Osteoblast (primary cell): ENCODE data around the gene LRP1B. TPM values are rescaled to one million over a fixed set of nuclear protein-coding genes. Genes with fewer than 3 reads are reported as not detected.
"Not testable (repeated sequence)": the region's sequence is repeated elsewhere in the genome, so short reads cannot be mapped to it uniquely, and the experiment has no call there.

Source experiments
- DNase-seq: peaks from one replicate; pipeline ENCODE4 v3.0.0; 2011; ENCODE audit warnings: low spot score, mixed read lengths; ENCODE audit not compliant: insufficient read length; ENCODE audit errors: missing footprints
- H2AFZ ChIP-seq: 2 replicates; pipeline ENCODE4 v1.6.0; 2011; ENCODE audit warnings: mild to moderate bottlenecking, low read length
- H3K27ac ChIP-seq: 2 replicates; pipeline ENCODE4 v1.5.1; 2011; ENCODE audit warnings: mild to moderate bottlenecking, low read depth, low read length, moderate library complexity
- H3K27me3 ChIP-seq: 2 replicates; pipeline ENCODE4 v1.6.0; 2012; ENCODE audit warnings: mild to moderate bottlenecking, control low read depth, inconsistent platforms, low read length, moderate library complexity; ENCODE audit not compliant: insufficient read depth
- H3K36me3 ChIP-seq: 2 replicates; pipeline ENCODE4 v1.5.1; 2011; ENCODE audit warnings: mild to moderate bottlenecking, low read length, control low read depth, moderate library complexity; ENCODE audit not compliant: insufficient read depth
- H3K4me1 ChIP-seq: 2 replicates; pipeline ENCODE4 v1.5.1; 2011; ENCODE audit warnings: mild to moderate bottlenecking, low read length, control low read depth, moderate library complexity; ENCODE audit not compliant: insufficient read depth
- H3K4me2 ChIP-seq: 2 replicates; pipeline ENCODE4 v1.6.0; 2011; ENCODE audit warnings: mild to moderate bottlenecking, low read length; ENCODE audit not compliant: insufficient read depth
- H3K4me3 ChIP-seq: fragments of 200-600 bp; sonication (generic); 3 replicates; pipeline ENCODE4 v1.5.1; 2012; ENCODE audit warnings: mild to moderate bottlenecking, low read length, inconsistent platforms; ENCODE audit not compliant: insufficient read depth
- H3K79me2 ChIP-seq: 2 replicates; pipeline ENCODE4 v1.6.0; 2012; ENCODE audit warnings: mild to moderate bottlenecking, low read length, control low read depth, inconsistent platforms; ENCODE audit not compliant: insufficient read depth
- H3K9me3 ChIP-seq: 2 replicates; pipeline ENCODE4 v1.5.1; 2011; ENCODE audit warnings: low read depth, low read length, control low read depth
- H4K20me1 ChIP-seq: 2 replicates; pipeline ENCODE4 v1.6.0; 2012; ENCODE audit warnings: mild to moderate bottlenecking, low read length, control low read depth; ENCODE audit not compliant: insufficient read depth
- CTCF ChIP-seq: IDR thresholded peaks from 2 replicates; pipeline ENCODE4 v1.5.1; 2011; ENCODE audit warnings: mild to moderate bottlenecking, low read depth, low read length, moderate library complexity; ENCODE audit errors: extremely low read depth
- total RNA-seq: library from RNA; depleted of rRNA; stranded (reverse); fragments of >200 nt; gene quantifications from 2 replicates; pipeline ENCODE4 v1.2.3, GENCODE V29; 2012

LRP1B gene
- total RNA-seq, 1 donor: not detected

- no peaks in the 10 kb centered on the region for H3K4me1 ChIP-seq
- no peak overlapping the region for H3K4me3 ChIP-seq
- no peak overlapping the region for H3K4me2 ChIP-seq
- no peaks in the 10 kb centered on the region for H4K20me1 ChIP-seq
- no peak for DNase-seq
- TF ChIP-seq CTCF: no peak
- H3K9me3 ChIP-seq: no peaks in the 10 kb centered on the region
- H3K27ac ChIP-seq: no peak overlapping the region
- H3K36me3 ChIP-seq: no peaks in the 10 kb centered on the region
- no peaks in the 10 kb centered on the region for H3K27me3 ChIP-seq
- H2AFZ ChIP-seq: no peak overlapping the region
- no peaks in the 10 kb centered on the region for H3K79me2 ChIP-seq
These were observed 1782.0 kb downstream of the LRP1B start for GRCh38 chr2:140348826-140349225.

- no peaks in the 10 kb centered on the region for H3K4me1 ChIP-seq
- no peak overlapping the region for H3K4me3 ChIP-seq
- no peak overlapping the region for H3K27ac ChIP-seq
- no peak overlapping the region for H3K4me2 ChIP-seq
- DNase-seq: no peak
- no peaks in the 10 kb centered on the region for H4K20me1 ChIP-seq
- TF ChIP-seq CTCF: no peak
- H3K79me2 ChIP-seq: no peaks in the 10 kb centered on the region
- no peaks in the 10 kb centered on the region for H3K9me3 ChIP-seq
- no peaks in the 10 kb centered on the region for H3K27me3 ChIP-seq
- no peaks in the 10 kb centered on the region for H3K36me3 ChIP-seq
- no peak overlapping the region for H2AFZ ChIP-seq
These were observed 1786.0 kb downstream of the LRP1B start for GRCh38 chr2:140344838-140345237.

- H3K9me3 ChIP-seq, H2AFZ ChIP-seq, H3K27me3 ChIP-seq, H4K20me1 ChIP-seq, H3K79me2 ChIP-seq, H3K4me1 ChIP-seq, H3K4me2 ChIP-seq, H3K36me3 ChIP-seq, DNase-seq, H3K27ac ChIP-seq, H3K4me3 ChIP-seq: not testable (repeated sequence)
These were observed 1786.5 kb downstream of the LRP1B start for GRCh38 chr2:140344266-140344665.

- no peaks in the 10 kb centered on the region for H3K79me2 ChIP-seq
- H2AFZ ChIP-seq: no peak overlapping the region
- H4K20me1 ChIP-seq: no peaks in the 10 kb centered on the region
- H3K9me3 ChIP-seq: no peaks in the 10 kb centered on the region
- H3K4me3 ChIP-seq: no peak overlapping the region
- no peaks in the 10 kb centered on the region for H3K4me1 ChIP-seq
- H3K4me2 ChIP-seq: no peak overlapping the region
- no peak overlapping the region for H3K27ac ChIP-seq
- no peaks in the 10 kb centered on the region for H3K36me3 ChIP-seq
- TF ChIP-seq CTCF: no peak
- no peak for DNase-seq
- H3K27me3 ChIP-seq: no peaks in the 10 kb centered on the region
These were observed 1792.0 kb downstream of the LRP1B start for GRCh38 chr2:140338795-140339194.
